H1 (cell line): Measurements from ENCODE around the gene KIF26A. TPM values are rescaled to one million over a fixed set of nuclear protein-coding genes. Genes with fewer than 3 reads are reported as not detected.

Source experiments
- SIRT6 ChIP-seq: IDR thresholded peaks from one replicate; pipeline ENCODE4 v1.7.1; 2012; ENCODE audit warnings: low read length, inconsistent platforms
- polyA plus RNA-seq, 7 experiments: library from polyadenylated mRNA; depleted of rRNA in 3 of 7; stranded (reverse) in 5 of 7; unstranded in 2 of 7; fragments of >200 nt in 5 of 7; fragments of 200-250 nt in 2 of 7; gene quantifications; 1 replicate in 5 of 7; 2 replicates in 1 of 7; 4 replicates in 1 of 7; pipeline versions ENCODE4 v1.2.1 to v1.2.3, GENCODE V29; 2011 to 2013; ENCODE audit warnings: missing spikeins in 2 of 7, mixed read lengths in 2 of 7
- total RNA-seq: library from RNA; stranded (reverse); fragmentation: NEBNext Ultra II Directional; extraction: Animal tissue kit (Norgen Biotek cat#: 25700); gene quantifications from 2 replicates; pipeline ENCODE4 v1.2.1, GENCODE V29; 2021

The KIF26A gene
- total and polyA plus RNA-seq, 2 of the 8 experiments (the other 6 are each of a cell fraction or from before 2014, with no cell fraction given): 11.5 to 41.6 TPM

DNA sequence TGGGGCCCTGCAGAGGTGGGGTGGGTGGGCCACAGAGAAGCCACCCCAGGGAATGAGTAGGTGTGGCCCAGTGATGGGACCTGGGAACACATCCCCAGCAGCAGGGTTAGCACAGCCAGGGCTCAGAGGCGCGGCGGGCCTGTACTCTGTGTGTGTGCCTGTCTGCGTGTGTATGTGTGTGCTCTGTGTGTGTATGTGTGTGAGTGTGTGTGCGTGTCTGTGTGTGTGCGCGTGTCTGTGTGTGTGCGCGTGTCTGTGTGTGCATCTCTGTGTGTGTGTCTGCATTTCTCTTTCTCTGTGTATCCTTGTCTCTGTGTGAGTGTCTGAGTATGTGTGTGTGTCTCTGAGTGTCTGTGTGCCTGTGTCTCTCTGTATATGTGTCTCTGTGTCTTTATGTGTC, 26.1 kb downstream of the KIF26A start (continued):
- TF ChIP-seq SIRT6: no peak
- TF ChIP-seq, all 59 proteins: peak for 0
